Uterus (tissue), 2 donors: ENCODE results near the gene RAP1GAP.

Experiments
- POLR2A ChIP-seq, 2 donors: fragments of 450-650 bp; IDR thresholded peaks; one replicate each; pipeline ENCODE4 v1.6.1; 2016; ENCODE audit warnings: antibody characterized with exemption in 2 of 2, mild to moderate bottlenecking in 1 of 2, moderate library complexity in 1 of 2
- TF ChIP-seq, protein P1 (sequence below), 4 experiments: fragments of 200-600 bp in 2 of 4; fragments of 450-650 bp in 2 of 4; sonication (generic) in 2 of 4; IDR thresholded peaks; one replicate each; pipeline ENCODE4 v1.5.1; 2016 to 2019; ENCODE audit warnings: antibody characterized with exemption in 4 of 4, mild to moderate bottlenecking in 2 of 4, moderate library complexity in 1 of 4

DNA sequence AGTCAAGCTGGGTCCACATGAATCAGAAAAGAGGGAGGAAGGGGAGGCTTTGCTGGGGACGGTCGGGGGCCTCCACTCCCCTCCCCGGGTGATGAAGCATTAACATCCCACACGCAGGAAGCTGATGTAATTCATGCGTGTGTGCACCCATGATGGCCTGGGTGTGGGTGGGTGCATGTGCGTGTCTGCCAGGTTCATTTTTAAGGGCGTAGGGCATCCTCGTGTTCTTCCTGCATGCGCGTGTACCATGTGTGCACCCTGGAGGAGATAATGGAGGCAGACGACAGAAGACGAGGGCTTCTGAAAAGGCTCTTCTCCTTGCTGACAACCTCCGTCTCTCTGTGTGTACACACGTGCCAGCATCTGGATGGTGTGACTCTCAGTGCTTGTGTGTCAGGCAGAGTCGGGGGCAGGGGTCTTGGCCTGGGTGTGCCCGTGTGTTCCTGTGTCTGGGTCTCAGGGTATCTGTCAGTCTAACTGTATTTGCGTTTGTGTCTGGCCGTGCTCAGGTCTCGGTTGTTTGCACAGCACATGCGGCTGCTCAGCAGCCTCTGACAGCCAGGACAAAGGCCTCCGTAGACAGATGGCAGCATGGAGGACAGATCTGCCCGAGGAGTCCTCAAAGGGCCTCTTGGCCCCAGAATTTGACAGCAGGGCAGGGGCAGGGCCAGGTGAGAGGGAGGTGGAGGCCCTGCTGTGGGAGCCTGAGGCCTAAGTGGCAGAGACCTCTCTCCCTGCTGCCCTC, 2.4 kb downstream of the RAP1GAP start:
- TF ChIP-seq, protein P1, sequence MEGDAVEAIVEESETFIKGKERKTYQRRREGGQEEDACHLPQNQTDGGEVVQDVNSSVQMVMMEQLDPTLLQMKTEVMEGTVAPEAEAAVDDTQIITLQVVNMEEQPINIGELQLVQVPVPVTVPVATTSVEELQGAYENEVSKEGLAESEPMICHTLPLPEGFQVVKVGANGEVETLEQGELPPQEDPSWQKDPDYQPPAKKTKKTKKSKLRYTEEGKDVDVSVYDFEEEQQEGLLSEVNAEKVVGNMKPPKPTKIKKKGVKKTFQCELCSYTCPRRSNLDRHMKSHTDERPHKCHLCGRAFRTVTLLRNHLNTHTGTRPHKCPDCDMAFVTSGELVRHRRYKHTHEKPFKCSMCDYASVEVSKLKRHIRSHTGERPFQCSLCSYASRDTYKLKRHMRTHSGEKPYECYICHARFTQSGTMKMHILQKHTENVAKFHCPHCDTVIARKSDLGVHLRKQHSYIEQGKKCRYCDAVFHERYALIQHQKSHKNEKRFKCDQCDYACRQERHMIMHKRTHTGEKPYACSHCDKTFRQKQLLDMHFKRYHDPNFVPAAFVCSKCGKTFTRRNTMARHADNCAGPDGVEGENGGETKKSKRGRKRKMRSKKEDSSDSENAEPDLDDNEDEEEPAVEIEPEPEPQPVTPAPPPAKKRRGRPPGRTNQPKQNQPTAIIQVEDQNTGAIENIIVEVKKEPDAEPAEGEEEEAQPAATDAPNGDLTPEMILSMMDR (IDR thresholded peaks at IDR 0.05), result no peak
- no peak for TF ChIP-seq POLR2A (IDR thresholded peaks at IDR 0.05)
